PC-3 (cell line): ENCODE results near the gene NSUN2. TPM values are rescaled to one million over a fixed set of nuclear protein-coding genes. Genes with fewer than 3 reads are reported as not detected.

Experiments
- ATAC-seq: fragments of 200-7000 bp; cut with Tn5 transposase; 2 replicates; pipeline ENCODE4 v1.9.1; 2020; ENCODE audit warnings: mild to moderate bottlenecking, moderate library complexity
- BruUV-seq: library from RNA; stranded (reverse); fragments of 400-500 nt; replicated peaks from 2 replicates; lab custom pipeline; 2021; lab: Mats Ljungman, UMichigan
- CTCF ChIA-PET: fragments of 300-600 bp; sonication (Branson Sonifier 250); formaldehyde crosslinking; loops from one replicate; lab custom pipeline; 2022; ENCODE audit warnings: antibody characterized with exemption; lab: Charles Lee
- POLR2A ChIA-PET: fragments of 300-600 bp; sonication (Branson Sonifier 250); formaldehyde crosslinking; loops from one replicate; lab custom pipeline; 2022; ENCODE audit warnings: antibody characterized with exemption; ENCODE audit not compliant: unreplicated experiment; lab: Charles Lee
- DNase-seq: peaks from one replicate; pipeline ENCODE4 v3.0.0-alpha.2; 2015
- H2AFZ ChIP-seq: fragments of 300-600 bp; sonication (generic); 2 replicates; pipeline ENCODE4 v1.6.0; 2016; ENCODE audit warnings: antibody characterized with exemption, low read length
- H3F3A ChIP-seq: fragments of 300-600 bp; sonication (generic); one replicate; pipeline ENCODE4 v1.6.0; 2017; ENCODE audit warnings: antibody characterized with exemption, low read length, control low read depth, mild to moderate bottlenecking; ENCODE audit not compliant: unreplicated experiment
- H3K27ac ChIP-seq: fragments of 300-600 bp; sonication (generic); 2 replicates; pipeline ENCODE4 v1.5.1; 2016; ENCODE audit warnings: mild to moderate bottlenecking, low read length
- H3K27me3 ChIP-seq: fragments of 300-600 bp; sonication (generic); 2 replicates; pipeline ENCODE4 v1.6.1; 2016; ENCODE audit warnings: low read length, mixed read lengths
- H3K36me3 ChIP-seq: fragments of 300-600 bp; sonication (generic); 2 replicates; pipeline ENCODE4 v1.6.1; 2016; ENCODE audit warnings: low read depth, mixed run types, low read length, mixed read lengths
- H3K4me1 ChIP-seq: fragments of 300-600 bp; sonication (generic); 2 replicates; pipeline ENCODE4 v1.5.1; 2016; ENCODE audit warnings: low read length; ENCODE audit not compliant: insufficient read depth
- H3K4me2 ChIP-seq: fragments of 300-600 bp; sonication (generic); 2 replicates; pipeline ENCODE4 v1.6.0; 2016; ENCODE audit warnings: low read length
- H3K4me3 ChIP-seq: fragments of 300-600 bp; sonication (generic); 2 replicates; pipeline ENCODE4 v1.5.1; 2016; ENCODE audit warnings: mild to moderate bottlenecking, low read length, mixed read lengths
- H3K79me2 ChIP-seq: fragments of 300-600 bp; sonication (generic); 2 replicates; pipeline ENCODE4 v1.6.1; 2017; ENCODE audit warnings: low read length, mixed read lengths
- H3K9ac ChIP-seq: fragments of 300-600 bp; sonication (generic); 2 replicates; pipeline ENCODE4 v1.6.0; 2016; ENCODE audit warnings: mild to moderate bottlenecking, low read length
- H3K9me2 ChIP-seq: fragments of 300-600 bp; sonication (generic); replicated peaks from 2 replicates; pipeline ENCODE4 v1.6.1; 2016; ENCODE audit warnings: mixed run types, low read length, mixed read lengths
- H3K9me3 ChIP-seq: fragments of 300-600 bp; sonication (generic); 2 replicates; pipeline ENCODE4 v1.6.1; 2016; ENCODE audit warnings: low read length, mixed read lengths
- H4K20me1 ChIP-seq: fragments of 300-600 bp; sonication (generic); 2 replicates; pipeline ENCODE4 v1.6.1; 2016; ENCODE audit warnings: low read length, mixed read lengths
- EZH2 ChIP-seq: fragments of 300-600 bp; sonication (generic); IDR thresholded peaks from one replicate; pipeline ENCODE4 v1.6.1; 2017; ENCODE audit warnings: antibody characterized with exemption, mild to moderate bottlenecking, low read length; ENCODE audit not compliant: unreplicated experiment
- EZH2phosphoT487 ChIP-seq: fragments of 300-600 bp; sonication (generic); IDR thresholded peaks from 2 replicates; pipeline ENCODE4 v1.6.1; 2018; ENCODE audit warnings: mild to moderate bottlenecking, antibody characterized with exemption, low read length, borderline replicate concordance
- intact Hi-C: fragments of 100-400 bp; cut with micrococcal nuclease; formaldehyde crosslinking; loops from 2 replicates; pipeline ENCODE4 v1.9.0; 2023
- total RNA-seq: library from RNA; depleted of rRNA; stranded (reverse); fragments of >200 nt; gene quantifications from 2 replicates; pipeline ENCODE4 v1.2.3, GENCODE V29; 2014
- TF ChIP-seq, protein P1 (sequence below): fragments of 300-600 bp; sonication (generic); conservative IDR thresholded peaks from 2 replicates; pipeline ENCODE4 v1.5.1; 2017; ENCODE audit warnings: antibody characterized with exemption, low read depth, mild to moderate bottlenecking, low read length

NSUN2 gene
- total RNA-seq, 1 experiment from 2014 or later = 351 TPM

DNA sequence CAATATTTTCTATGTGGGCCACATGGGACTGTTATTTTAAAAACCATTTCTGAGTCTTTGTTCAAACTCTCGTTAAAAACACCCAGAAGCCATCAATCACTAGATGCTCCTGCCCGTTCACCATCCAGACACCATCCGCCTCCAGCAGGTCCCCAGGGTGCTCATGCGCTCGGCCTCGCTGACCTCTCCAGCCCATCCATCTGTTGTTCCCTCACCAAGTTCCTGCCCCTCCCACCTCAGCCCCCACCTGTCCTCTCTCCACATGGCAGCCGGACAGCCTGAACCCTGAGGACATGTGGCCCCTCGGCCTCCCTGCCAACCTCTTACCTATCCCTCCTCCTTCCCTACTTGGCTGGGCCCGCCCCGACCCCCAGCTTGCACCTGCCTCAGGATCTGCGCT, 31.6 kb downstream of the NSUN2 start:
- Histone ChIP-seq H3K27ac (no peak overlapping the region), H3K79me2 (no peaks in the 10 kb centered on the region), H3K4me2 (no peak overlapping the region), H3K36me3 (peaks cover 91% of the 10 kb centered on the region), H3K9me2 (no peaks in the 10 kb centered on the region), H3K9ac (no peak overlapping the region), H3K4me1 (no peaks in the 10 kb centered on the region), H3K4me3 (no peak overlapping the region), H3K27me3 (no peaks in the 10 kb centered on the region), H4K20me1 (peaks cover 16% of the 10 kb centered on the region; the same call in 1 of the 2 replicates), H3K9me3 (no peaks in the 10 kb centered on the region), H2AFZ (no peak overlapping the region), H3F3A (no peaks in the 10 kb centered on the region)
- no peak for TF ChIP-seq EZH2phosphoT487
- TF ChIP-seq EZH2 = no peak
- TF ChIP-seq, protein P1, sequence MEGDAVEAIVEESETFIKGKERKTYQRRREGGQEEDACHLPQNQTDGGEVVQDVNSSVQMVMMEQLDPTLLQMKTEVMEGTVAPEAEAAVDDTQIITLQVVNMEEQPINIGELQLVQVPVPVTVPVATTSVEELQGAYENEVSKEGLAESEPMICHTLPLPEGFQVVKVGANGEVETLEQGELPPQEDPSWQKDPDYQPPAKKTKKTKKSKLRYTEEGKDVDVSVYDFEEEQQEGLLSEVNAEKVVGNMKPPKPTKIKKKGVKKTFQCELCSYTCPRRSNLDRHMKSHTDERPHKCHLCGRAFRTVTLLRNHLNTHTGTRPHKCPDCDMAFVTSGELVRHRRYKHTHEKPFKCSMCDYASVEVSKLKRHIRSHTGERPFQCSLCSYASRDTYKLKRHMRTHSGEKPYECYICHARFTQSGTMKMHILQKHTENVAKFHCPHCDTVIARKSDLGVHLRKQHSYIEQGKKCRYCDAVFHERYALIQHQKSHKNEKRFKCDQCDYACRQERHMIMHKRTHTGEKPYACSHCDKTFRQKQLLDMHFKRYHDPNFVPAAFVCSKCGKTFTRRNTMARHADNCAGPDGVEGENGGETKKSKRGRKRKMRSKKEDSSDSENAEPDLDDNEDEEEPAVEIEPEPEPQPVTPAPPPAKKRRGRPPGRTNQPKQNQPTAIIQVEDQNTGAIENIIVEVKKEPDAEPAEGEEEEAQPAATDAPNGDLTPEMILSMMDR = no peak
- DNase-seq (no peak), ATAC-seq (no peak)
- intact Hi-C loops = no loop called here
- no TSS peak for BruUV-seq
- ChIA-PET CTCF (no interaction called here), POLR2A (no interaction called here)

DNA sequence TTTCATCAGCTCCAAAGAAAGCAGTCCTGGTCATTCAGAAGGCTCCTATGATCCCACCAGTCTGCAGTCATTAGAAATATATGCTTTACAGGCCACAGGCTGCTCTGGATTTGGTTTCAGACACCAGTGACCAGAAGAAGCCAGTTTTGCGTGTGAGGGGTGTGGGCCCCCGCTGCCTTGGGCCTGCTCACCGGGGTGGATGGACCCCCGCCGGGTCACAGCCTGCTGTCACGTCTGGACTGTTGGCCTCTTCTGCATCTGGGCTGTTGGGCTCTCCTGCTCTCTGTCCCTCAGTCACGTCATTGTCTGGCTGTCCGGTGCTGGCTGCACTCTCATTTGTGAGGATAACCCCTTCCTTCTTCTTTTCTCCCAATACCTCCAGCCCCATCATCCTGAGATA, 33.1 kb downstream of the NSUN2 start:
- no peak overlapping the region for H3K4me3 ChIP-seq
- H3K27me3 ChIP-seq = no peaks in the 10 kb centered on the region
- H3K9me2 ChIP-seq = no peaks in the 10 kb centered on the region
- no peaks in the 10 kb centered on the region for H3K79me2 ChIP-seq
- ChIA-PET CTCF (no interaction called here), POLR2A (no interaction called here)
- H3K36me3 ChIP-seq = peaks cover 80% of the 10 kb centered on the region
- intact Hi-C loops = no loop called here
- TF ChIP-seq, protein P1 = no peak
- no peak for TF ChIP-seq EZH2
- no peak for TF ChIP-seq EZH2phosphoT487
- H3K9ac ChIP-seq = no peak overlapping the region
- no peak overlapping the region for H3K4me2 ChIP-seq
- H3K9me3 ChIP-seq = no peaks in the 10 kb centered on the region
- no peaks in the 10 kb centered on the region for H3F3A ChIP-seq
- DNase-seq = no peak
- no peak for ATAC-seq
- H3K27ac ChIP-seq = no peak overlapping the region
- BruUV-seq = TSS peak; percentile 25
- peaks cover 16% of the 10 kb centered on the region; the same call in 1 of the 2 replicates for H4K20me1 ChIP-seq
- H2AFZ ChIP-seq = no peak overlapping the region
- H3K4me1 ChIP-seq = no peaks in the 10 kb centered on the region

GRCh38 chr5:6598351-6598900, 34.4 kb downstream of the NSUN2 start:
- Histone ChIP-seq H3K4me3 (no peak overlapping the region), H3K27ac (no peak overlapping the region), H3K79me2 (no peaks in the 10 kb centered on the region), H3K27me3 (no peaks in the 10 kb centered on the region), H3K9me3 (no peaks in the 10 kb centered on the region), H3K36me3 (peaks cover 67% of the 10 kb centered on the region), H3F3A (no peaks in the 10 kb centered on the region), H3K9me2 (no peaks in the 10 kb centered on the region), H2AFZ (no peak overlapping the region), H3K4me2 (no peak overlapping the region), H4K20me1 (peaks cover 16% of the 10 kb centered on the region; the same call in 1 of the 2 replicates), H3K4me1 (no peaks in the 10 kb centered on the region), H3K9ac (no peak overlapping the region)
- POLR2A ChIA-PET = no interaction called here
- ATAC-seq = no peak
- no TSS peak for BruUV-seq
- CTCF ChIA-PET = no interaction called here
- no peak for DNase-seq
- TF ChIP-seq EZH2 (no peak), EZH2phosphoT487 (no peak)
- TF ChIP-seq, protein P1 = no peak
- intact Hi-C loops = no loop called here
